ENCODE measurements around the gene CCDC57. TPM values are rescaled to one million over a fixed set of nuclear protein-coding genes. Genes with fewer than 3 reads are reported as not detected.

The CCDC57 gene
- total and polyA plus RNA-seq, 9 of the 15 experiments (the other 6 are each of a cell fraction or from before 2014, with no cell fraction given), result 0.83 to 36.2 (median 13.6) TPM

DNA sequence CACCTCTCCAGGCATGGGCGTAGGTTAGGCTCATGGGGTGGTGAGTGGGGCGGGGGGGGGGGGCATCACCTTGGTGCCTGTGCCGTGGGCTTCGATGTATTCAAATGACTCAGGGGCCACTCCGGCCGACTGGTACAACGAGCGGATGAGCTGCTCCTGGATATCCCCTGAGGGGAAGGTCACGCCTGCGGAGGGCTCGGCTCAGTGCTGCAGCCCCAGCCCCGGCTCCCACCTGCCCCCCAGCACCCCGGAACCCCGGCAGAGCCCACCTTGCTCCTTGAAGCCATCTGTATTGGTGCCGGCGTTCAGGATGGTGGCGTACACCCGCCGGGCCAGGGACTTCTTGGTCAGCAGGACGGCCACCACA is 120.0 kb downstream of the CCDC57 start:
- no peak overlapping the region for H2AFZ ChIP-seq (ENCODE audit: low read depth, low read length)
- no TSS peak for BruUV-seq (replicated peaks)
- H3K36me3 ChIP-seq (ENCODE audit: control insufficient read depth, insufficient read depth, low read length), result peaks cover 90% of the 10 kb centered on the region
- WGBS (ENCODE audit: insufficient coverage, low coverage, missing lambda C conversion rate), result 97% methylated on average over 9 of the region's 20 CpGs
- H3K9me1 ChIP-seq (ENCODE audit: control insufficient read depth, insufficient read depth, low read length), result no peaks in the 10 kb centered on the region
- FAIRE-seq, result no peak
- H3K27ac ChIP-seq (ENCODE audit: extremely low read depth, low read depth, low read length), result no peak overlapping the region
- ChIA-PET POLR2A (interaction anchor here (0.7 to 1.2 kb wide), 4 partner anchors 10 to 29 kb away, joined by 3 to 5 read pairs (median 4); no protein-coding TSS in a partner anchor), CTCF (ENCODE audit: low intra/inter-chr PET ratio) (interaction anchor here (0.7 kb wide), 1 partner anchor 60 kb away, joined by 3 read pairs; no protein-coding TSS in a partner anchor)
- TF ChIP-seq POLR2AphosphoS5 (IDR thresholded peaks at IDR 0.05; ENCODE audit: control insufficient read depth, insufficient read depth, low read depth, low read length) (0 out of 2 replicates have a peak, but pooled peaks have one; percentile 0), PPARD (CRISPR knock-in tag; IDR thresholded peaks at IDR 0.05) (no peak)
- H3K4me2 ChIP-seq (ENCODE audit: insufficient read depth, low read length), result no peak overlapping the region
- no peak overlapping the region for H3K4me3 ChIP-seq
- H3K9ac ChIP-seq (ENCODE audit: insufficient read depth in 1 of 2, low read depth in 2 of 2, low read length in 2 of 2), result peak overlapping the region in 1 of 2 experiments; percentile 70; a peak in 1 of 4 replicates
- peaks cover 38% of the 10 kb centered on the region for H4K20me1 ChIP-seq (replicated peaks; ENCODE audit: control insufficient read depth, insufficient read depth, low read length)
- no peak for DNase-seq (ENCODE audit: extremely low read depth in 1 of 4, low spot score in 3 of 4)
- no peaks in the 10 kb centered on the region for H3K27me3 ChIP-seq (ENCODE audit: control insufficient read depth in 2 of 2, insufficient read depth in 2 of 2, low read length in 2 of 2)
- H3K79me2 ChIP-seq (ENCODE audit: control insufficient read depth, insufficient read depth, low read length), result peaks cover 69% of the 10 kb centered on the region
- intact Hi-C loops (cut with micrococcal nuclease) (no loop called here), in situ Hi-C loops (cut with MboI) (no loop called here)
- H3K9me3 ChIP-seq (replicated peaks; ENCODE audit: control insufficient read depth, insufficient read depth, low read depth, low read length), result no peaks in the 10 kb centered on the region
- peaks cover 14 to 76% of the 10 kb centered on the region in 2 experiments; a peak in 4 of 5 replicates for H3K4me1 ChIP-seq (replicated peaks in 1 of 2; ENCODE audit: control insufficient read depth in 2 of 2, insufficient read depth in 2 of 2, low read length in 2 of 2)
- no peak for ATAC-seq

DNA sequence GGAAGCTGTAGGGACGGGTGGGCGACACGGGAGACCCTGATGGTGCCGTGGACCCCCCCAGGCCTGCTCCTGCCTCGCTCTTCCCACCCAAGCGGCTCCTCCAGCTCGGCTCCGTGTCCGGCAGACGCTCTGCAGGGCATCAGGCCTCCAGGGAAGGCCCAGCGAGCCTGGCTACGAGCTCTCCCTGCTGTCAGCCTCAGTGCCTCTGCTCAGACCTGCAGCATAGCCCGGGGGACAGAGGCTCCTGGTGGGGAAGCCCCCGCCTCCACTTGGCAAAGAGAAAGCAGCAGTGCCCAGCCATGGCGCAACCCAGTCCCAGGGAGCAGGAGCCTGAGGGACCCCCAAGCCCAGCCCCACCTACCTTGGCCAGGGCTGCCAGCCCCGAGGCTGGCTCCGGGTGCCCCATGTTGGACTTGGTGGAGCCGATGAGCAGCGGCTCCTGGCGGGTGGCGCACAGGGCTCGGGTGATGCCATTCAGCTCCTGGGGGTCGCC is 120.5 kb downstream of the CCDC57 start:
- Histone ChIP-seq H4K20me1 (replicated peaks; ENCODE audit: control insufficient read depth, insufficient read depth, low read length) (peaks cover 36% of the 10 kb centered on the region), H3K9me1 (ENCODE audit: control insufficient read depth, insufficient read depth, low read length) (no peaks in the 10 kb centered on the region), H3K79me2 (ENCODE audit: control insufficient read depth, insufficient read depth, low read length) (peaks cover 64% of the 10 kb centered on the region), H3K27ac (ENCODE audit: extremely low read depth, low read depth, low read length) (no peak overlapping the region), H3K9me3 (replicated peaks; ENCODE audit: control insufficient read depth, insufficient read depth, low read depth, low read length) (no peaks in the 10 kb centered on the region), H3K9ac (ENCODE audit: insufficient read depth in 1 of 2, low read depth in 2 of 2, low read length in 2 of 2) (peak overlapping the region in 1 of 2 experiments; percentile 48; a peak in 1 of 4 replicates), H2AFZ (ENCODE audit: low read depth, low read length) (no peak overlapping the region), H3K4me2 (ENCODE audit: insufficient read depth, low read length) (no peak overlapping the region), H3K36me3 (ENCODE audit: control insufficient read depth, insufficient read depth, low read length) (peaks cover 95% of the 10 kb centered on the region), H3K27me3 (ENCODE audit: control insufficient read depth in 2 of 2, insufficient read depth in 2 of 2, low read length in 2 of 2) (no peaks in the 10 kb centered on the region), H3K4me3 (no peak overlapping the region), H3K4me1 (replicated peaks in 1 of 2; ENCODE audit: control insufficient read depth in 2 of 2, insufficient read depth in 2 of 2, low read length in 2 of 2) (peaks cover 14 to 71% of the 10 kb centered on the region in 2 experiments; a peak in 4 of 5 replicates)
- ChIA-PET POLR2A (interaction anchor here (0.7 to 1.2 kb wide), 5 partner anchors 9 to 16 kb away, joined by 3 to 5 read pairs (median 4); no protein-coding TSS in a partner anchor), CTCF (ENCODE audit: low intra/inter-chr PET ratio) (interaction anchor here (0.7 kb wide), 1 partner anchor 61 kb away, joined by 3 read pairs; no protein-coding TSS in a partner anchor)
- no TSS peak for BruUV-seq (replicated peaks)
- intact Hi-C loops (cut with micrococcal nuclease), result no loop called here
- 96% methylated on average over 21 of the region's 23 CpGs for WGBS (ENCODE audit: insufficient coverage, low coverage, missing lambda C conversion rate)
- DNase-seq (ENCODE audit: extremely low read depth in 1 of 4, low spot score in 3 of 4), result no peak
- FAIRE-seq, result no peak
- in situ Hi-C loops (cut with MboI), result no loop called here
- no peak for ATAC-seq
- TF ChIP-seq POLR2G (IDR thresholded peaks at IDR 0.05; ENCODE audit: low read depth, low read length), result peak; percentile 40
- no peak for TF ChIP-seq RNF2 (IDR thresholded peaks at IDR 0.05)
- no peak for TF ChIP-seq MYC (IDR thresholded peaks at IDR 0.05; ENCODE audit: low read depth, low read length)
- no peak for TF ChIP-seq MYC (CRISPR knock-in tag; IDR thresholded peaks at IDR 0.05; ENCODE audit: borderline replicate concordance, low read depth)
- no peak for TF ChIP-seq GATAD2A (IDR thresholded peaks at IDR 0.05)
- 0 out of 2 replicates have a peak, but pooled peaks have one; percentile 7 for TF ChIP-seq PML (IDR thresholded peaks at IDR 0.05; ENCODE audit: low read length)
- TF ChIP-seq PTRF (tag; IDR thresholded peaks at IDR 0.05), result no peak
- no peak for TF ChIP-seq SLC30A9 (CRISPR knock-in tag; IDR thresholded peaks at IDR 0.05)
- no peak for TF ChIP-seq JUNB (CRISPR knock-in tag; conservative IDR thresholded peaks at IDR 0.05)
- no peak for TF ChIP-seq ZNF311 (CRISPR knock-in tag; IDR thresholded peaks at IDR 0.05)
- TF ChIP-seq, protein P1, sequence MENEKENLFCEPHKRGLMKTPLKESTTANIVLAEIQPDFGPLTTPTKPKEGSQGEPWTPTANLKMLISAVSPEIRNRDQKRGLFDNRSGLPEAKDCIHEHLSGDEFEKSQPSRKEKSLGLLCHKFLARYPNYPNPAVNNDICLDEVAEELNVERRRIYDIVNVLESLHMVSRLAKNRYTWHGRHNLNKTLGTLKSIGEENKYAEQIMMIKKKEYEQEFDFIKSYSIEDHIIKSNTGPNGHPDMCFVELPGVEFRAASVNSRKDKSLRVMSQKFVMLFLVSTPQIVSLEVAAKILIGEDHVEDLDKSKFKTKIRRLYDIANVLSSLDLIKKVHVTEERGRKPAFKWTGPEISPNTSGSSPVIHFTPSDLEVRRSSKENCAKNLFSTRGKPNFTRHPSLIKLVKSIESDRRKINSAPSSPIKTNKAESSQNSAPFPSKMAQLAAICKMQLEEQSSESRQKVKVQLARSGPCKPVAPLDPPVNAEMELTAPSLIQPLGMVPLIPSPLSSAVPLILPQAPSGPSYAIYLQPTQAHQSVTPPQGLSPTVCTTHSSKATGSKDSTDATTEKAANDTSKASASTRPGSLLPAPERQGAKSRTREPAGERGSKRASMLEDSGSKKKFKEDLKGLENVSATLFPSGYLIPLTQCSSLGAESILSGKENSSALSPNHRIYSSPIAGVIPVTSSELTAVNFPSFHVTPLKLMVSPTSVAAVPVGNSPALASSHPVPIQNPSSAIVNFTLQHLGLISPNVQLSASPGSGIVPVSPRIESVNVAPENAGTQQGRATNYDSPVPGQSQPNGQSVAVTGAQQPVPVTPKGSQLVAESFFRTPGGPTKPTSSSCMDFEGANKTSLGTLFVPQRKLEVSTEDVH (IDR thresholded peaks at IDR 0.05; ENCODE audit: low read depth, partially characterized antibody), result no peak
- no peak for TF ChIP-seq FOXK1 (CRISPR knock-in tag; IDR thresholded peaks at IDR 0.05; ENCODE audit: borderline replicate concordance)
- TF ChIP-seq ZBTB17 (CRISPR knock-in tag; IDR thresholded peaks at IDR 0.05), result no peak
